ENCODE results near the gene ABCB9. TPM values are rescaled to one million over a fixed set of nuclear protein-coding genes. Genes with fewer than 3 reads are reported as not detected.

Gene ABCB9
- total and polyA plus RNA-seq, 2 donors (not counting 1 experiment from before 2014, with no cell fraction given) = 2.1 to 3.7 TPM

GRCh38 chr12:122882908-122883558 is 83.2 kb downstream of the ABCB9 start:
- no peak for TF ChIP-seq CTCF (IDR thresholded peaks at IDR 0.05)
- TF ChIP-seq EZH2 (IDR thresholded peaks at IDR 0.05; ENCODE audit: borderline replicate concordance, insufficient read depth, low read depth, low read length, poor library complexity, severe bottlenecking) = no peak
- peak overlapping the region; percentile 52 for H3K4me3 Mint-ChIP-seq
- H3K4me1 Mint-ChIP-seq = peaks cover 86% of the 10 kb centered on the region
- Histone ChIP-seq H3K27ac (ENCODE audit: low read length in 2 of 2) (peak overlapping the region in 1 of 2 donors; percentile 45), H3K9ac (ENCODE audit: low read length) (no peak overlapping the region), H2AFZ (ENCODE audit: insufficient read depth, low read depth, low read length, poor library complexity, severe bottlenecking) (no peak overlapping the region), H3K9me3 (ENCODE audit: control extremely low read depth in 1 of 3, control insufficient read depth in 2 of 3, insufficient read depth in 1 of 3, low read length in 2 of 3) (no peaks in the 10 kb centered on the region), H3K79me2 (ENCODE audit: control insufficient read depth, insufficient read depth, low read length) (peaks cover 98% of the 10 kb centered on the region), H3K4me2 (replicated peaks; ENCODE audit: low read depth, low read length, poor library complexity, severe bottlenecking) (peak overlapping the region; percentile 48), H4K20me1 (ENCODE audit: control insufficient read depth, insufficient read depth, low read length, poor library complexity, severe bottlenecking) (peaks cover 70% of the 10 kb centered on the region), H3K4me3 (ENCODE audit: control extremely low read depth in 1 of 5, extremely low read depth in 1 of 5, insufficient read depth in 1 of 5, low read depth in 2 of 5, low read length in 4 of 5) (no peak overlapping the region), H3K4me1 (ENCODE audit: control insufficient read depth in 2 of 2, insufficient read depth in 2 of 2, low read length in 2 of 2) (peaks cover 86 to 94% of the 10 kb centered on the region in 2 donors), H3K36me3 (replicated peaks in 1 of 2; ENCODE audit: control extremely low read depth in 1 of 2, control insufficient read depth in 1 of 2, extremely low read depth in 1 of 2, insufficient read depth in 2 of 2, low read length in 1 of 2) (peaks cover 0 to 4% of the 10 kb centered on the region in 2 experiments), H3K27me3 (replicated peaks in 1 of 4; ENCODE audit: control extremely low read depth in 1 of 4, control insufficient read depth in 3 of 4, insufficient read depth in 4 of 4, low read length in 3 of 4) (no peaks in the 10 kb centered on the region)
- POLR2A ChIA-PET = interaction anchor here (0.7 to 1.2 kb wide), 2 partner anchors 11 to 192 kb away, joined by 3 read pairs; no protein-coding TSS in a partner anchor
- intact Hi-C loops (cut with micrococcal nuclease) = no loop called here
- WGBS (ENCODE audit: insufficient coverage) = 40% methylated on average over 1 of the region's 11 CpGs
- ATAC-seq (ENCODE audit: low read depth) = no peak
- no peaks in the 10 kb centered on the region for H3K9me3 Mint-ChIP-seq (ENCODE audit: insufficient read depth)
- CTCF ChIA-PET = interaction anchor here (0.9 to 11.0 kb wide), 9 partner anchors 12 to 90 kb away, joined by 3 to 101 read pairs (median 16); partner anchors contain the start of gene VPS37B
- DNase-seq = no peak
- no peaks in the 10 kb centered on the region for H3K27me3 Mint-ChIP-seq
- H3K27ac Mint-ChIP-seq = peak overlapping the region; percentile 53

- Mint-ChIP-seq H3K9me3 (ENCODE audit: insufficient read depth) (no peaks in the 10 kb centered on the region), H3K4me3 (peak overlapping the region; percentile 45)
- peaks cover 87 to 95% of the 10 kb centered on the region in 2 donors for H3K4me1 ChIP-seq (ENCODE audit: control insufficient read depth in 2 of 2, insufficient read depth in 2 of 2, low read length in 2 of 2)
Observed at GRCh38 chr12:122880668-122881067, 85.6 kb downstream of the ABCB9 start.

More at GRCh38 chr12:122880668-122881067, 85.6 kb downstream of the ABCB9 start:
- Histone ChIP-seq H3K9ac (ENCODE audit: low read length) (no peak overlapping the region), H4K20me1 (ENCODE audit: control insufficient read depth, insufficient read depth, low read length, poor library complexity, severe bottlenecking) (peaks cover 62% of the 10 kb centered on the region), H3K4me2 (replicated peaks; ENCODE audit: low read depth, low read length, poor library complexity, severe bottlenecking) (peak overlapping the region; percentile 39), H3K36me3 (replicated peaks in 1 of 2; ENCODE audit: control extremely low read depth in 1 of 2, control insufficient read depth in 1 of 2, extremely low read depth in 1 of 2, insufficient read depth in 2 of 2, low read length in 1 of 2) (peaks cover 0 to 4% of the 10 kb centered on the region in 2 experiments), H3K79me2 (ENCODE audit: control insufficient read depth, insufficient read depth, low read length) (peaks cover 93% of the 10 kb centered on the region), H3K27ac (ENCODE audit: low read length in 2 of 2) (no peak overlapping the region), H3K27me3 (replicated peaks in 1 of 4; ENCODE audit: control extremely low read depth in 1 of 4, control insufficient read depth in 3 of 4, insufficient read depth in 4 of 4, low read length in 3 of 4) (no peaks in the 10 kb centered on the region), H3K4me3 (ENCODE audit: control extremely low read depth in 1 of 5, extremely low read depth in 1 of 5, insufficient read depth in 1 of 5, low read depth in 2 of 5, low read length in 4 of 5) (no peak overlapping the region), H2AFZ (ENCODE audit: insufficient read depth, low read depth, low read length, poor library complexity, severe bottlenecking) (no peak overlapping the region), H3K9me3 (ENCODE audit: control extremely low read depth in 1 of 3, control insufficient read depth in 2 of 3, insufficient read depth in 1 of 3, low read length in 2 of 3) (no peaks in the 10 kb centered on the region)
- peak overlapping the region; percentile 32 for H3K27ac Mint-ChIP-seq
- ATAC-seq (ENCODE audit: low read depth) = peak; percentile 68
- peaks cover 88% of the 10 kb centered on the region for H3K4me1 Mint-ChIP-seq
- peak; percentile 53 for DNase-seq
- ChIA-PET POLR2A (no interaction called here), CTCF (interaction anchor here (0.6 to 11.0 kb wide), 15 partner anchors 8 to 90 kb away, joined by 3 to 101 read pairs (median 6); partner anchors contain the start of gene VPS37B)
- intact Hi-C loops (cut with micrococcal nuclease) = loop anchor here (2.0 kb wide), 1 partner anchor 14 kb away; no protein-coding TSS in a partner anchor
- WGBS (ENCODE audit: insufficient coverage) = 53% methylated on average over 5 of the region's 8 CpGs
- no peaks in the 10 kb centered on the region for H3K27me3 Mint-ChIP-seq
- peak; percentile 51 for TF ChIP-seq CTCF (IDR thresholded peaks at IDR 0.05)
- no peak for TF ChIP-seq EZH2 (IDR thresholded peaks at IDR 0.05; ENCODE audit: borderline replicate concordance, insufficient read depth, low read depth, low read length, poor library complexity, severe bottlenecking)

Measured in B cell (primary cell).